Umbilical cord (tissue), 2 donors: ENCODE data around the gene ZCCHC7. TPM values are rescaled to one million over a fixed set of nuclear protein-coding genes. Genes with fewer than 3 reads are reported as not detected.
A peak's percentile ranks its signal among the peaks of the same experiment; 100 is the strongest.
"Not testable (repeated sequence)": the region's sequence is repeated elsewhere in the genome, so short reads cannot be mapped to it uniquely, and the experiment has no call there.

Source experiments
- DNase-seq: peaks from one replicate; pipeline ENCODE4 v3.0.0-alpha.2; 2015; ENCODE audit warnings: low spot score
- total RNA-seq: library from RNA; depleted of rRNA; stranded (reverse); fragments of >200 nt; gene quantifications from one replicate; pipeline ENCODE4 v1.2.3, GENCODE V29; 2014; ENCODE audit warnings: low replicate concordance; ENCODE audit not compliant: insufficient read depth

The ZCCHC7 gene
- total RNA-seq, 1 donor from 2014 or later, result 34.7 TPM

- peak; percentile 2 for DNase-seq
Measured at GRCh38 chr9:37174247-37174646, 53.9 kb downstream of the ZCCHC7 start.

GRCh38 chr9:37178742-37179141 is 58.4 kb downstream of the ZCCHC7 start:
- DNase-seq, result no peak

DNA sequence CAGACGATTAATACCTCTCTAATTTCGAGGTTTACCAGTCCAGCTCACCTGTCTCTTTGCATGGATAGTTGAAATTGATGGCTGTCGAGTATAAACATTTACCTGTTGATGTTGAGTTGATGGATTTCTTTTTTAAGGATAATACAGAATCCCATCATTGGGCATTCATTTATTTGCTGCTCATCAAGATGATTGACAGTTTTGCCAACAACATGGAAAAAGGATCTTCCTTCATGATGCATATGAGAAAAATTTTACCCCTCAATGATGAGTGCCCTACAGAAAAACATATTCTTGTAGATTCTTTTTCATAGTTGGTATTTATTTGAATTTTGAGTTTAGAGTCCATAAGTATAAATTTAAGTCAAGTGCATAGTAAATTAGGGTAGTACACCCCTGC is 59.2 kb downstream of the ZCCHC7 start:
- DNase-seq, result no peak

DNA sequence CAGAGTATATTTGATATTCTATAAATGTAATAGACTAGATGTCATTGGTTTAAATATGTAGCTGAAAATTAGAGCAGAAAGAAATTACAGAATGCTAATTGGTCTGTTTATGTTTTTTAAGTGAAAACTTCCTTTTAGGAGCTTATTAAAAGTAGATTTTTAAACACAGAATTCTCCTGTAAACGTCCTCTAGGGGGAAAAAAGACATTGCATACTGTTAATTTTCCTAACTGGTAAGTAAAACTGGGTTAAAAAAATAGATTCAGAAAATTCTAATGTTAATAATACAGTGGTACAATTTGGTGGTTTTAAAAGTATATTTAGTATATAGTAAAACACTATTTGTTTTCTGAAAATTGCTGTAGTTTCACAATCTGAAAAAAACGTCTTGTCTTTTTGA is 59.8 kb downstream of the ZCCHC7 start:
- no peak for DNase-seq

- no peak for DNase-seq
Measured at GRCh38 chr9:37182718-37183117, 62.3 kb downstream of the ZCCHC7 start.

DNA sequence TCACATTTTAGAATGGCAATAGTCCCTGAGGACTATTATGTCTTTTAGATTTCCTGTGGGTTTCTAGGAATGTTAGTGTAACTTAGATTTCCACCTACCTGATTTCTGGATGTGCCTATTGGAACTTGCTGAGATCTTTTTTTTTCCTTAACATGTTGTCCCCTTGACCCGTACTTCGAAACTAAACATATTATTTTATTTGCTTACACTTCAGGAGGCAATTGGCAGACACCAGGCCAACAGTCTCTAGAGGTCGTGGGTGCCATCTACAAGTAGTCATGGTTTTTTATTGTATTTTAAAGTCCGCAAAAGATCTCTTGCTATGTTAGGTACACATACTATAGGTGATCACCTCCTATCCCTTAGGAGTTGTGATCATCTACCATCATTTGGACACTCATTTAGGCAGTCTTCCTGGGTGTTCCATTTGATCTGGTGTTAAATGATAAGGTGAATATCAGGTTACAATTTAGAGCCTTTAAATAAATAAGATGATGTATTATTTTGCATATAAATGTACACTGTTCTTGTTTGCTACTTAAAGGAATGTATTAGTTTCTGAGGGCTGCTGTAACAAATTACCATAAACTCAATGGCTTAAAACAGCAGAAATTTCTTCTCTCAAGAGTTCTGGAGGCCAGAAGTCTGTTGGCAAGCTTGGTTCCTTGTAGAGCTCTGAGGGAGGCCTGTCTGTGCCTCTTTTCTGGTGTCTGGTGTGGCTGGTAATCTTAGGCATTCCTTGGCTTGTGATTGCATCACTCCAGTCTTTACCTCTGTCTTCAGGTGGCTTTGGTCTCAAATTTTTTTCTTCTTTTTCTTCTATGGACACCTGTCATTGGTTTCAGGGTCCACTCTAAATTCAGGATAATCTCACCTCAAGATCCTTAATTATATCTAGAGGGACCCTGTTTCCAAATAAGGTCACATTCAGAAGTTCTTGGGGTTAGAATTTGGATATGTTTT is 64.8 kb downstream of the ZCCHC7 start:
- DNase-seq, result no peak

DNA sequence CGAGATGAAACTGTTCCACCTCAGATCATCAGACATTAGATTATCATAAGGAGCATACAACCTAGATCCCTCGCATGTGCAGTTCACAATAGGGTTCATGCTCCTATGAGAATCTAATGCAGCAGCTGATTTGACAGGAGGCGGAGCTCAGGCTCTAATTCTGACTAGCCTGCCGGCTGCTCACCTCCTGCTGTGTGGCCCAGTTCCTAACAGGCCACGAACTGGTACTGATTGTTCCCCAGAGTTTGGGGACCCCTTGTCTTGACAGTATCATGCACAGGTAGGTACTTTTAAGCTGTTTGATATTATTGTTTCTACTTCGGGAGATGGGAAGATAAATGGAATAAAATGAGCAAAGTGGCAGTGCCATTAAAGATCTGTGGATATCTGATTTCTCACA is 66.9 kb downstream of the ZCCHC7 start:
- DNase-seq, result no peak

GRCh38 chr9:37187713-37188439 is 67.5 kb downstream of the ZCCHC7 start:
- DNase-seq, result no peak

DNA sequence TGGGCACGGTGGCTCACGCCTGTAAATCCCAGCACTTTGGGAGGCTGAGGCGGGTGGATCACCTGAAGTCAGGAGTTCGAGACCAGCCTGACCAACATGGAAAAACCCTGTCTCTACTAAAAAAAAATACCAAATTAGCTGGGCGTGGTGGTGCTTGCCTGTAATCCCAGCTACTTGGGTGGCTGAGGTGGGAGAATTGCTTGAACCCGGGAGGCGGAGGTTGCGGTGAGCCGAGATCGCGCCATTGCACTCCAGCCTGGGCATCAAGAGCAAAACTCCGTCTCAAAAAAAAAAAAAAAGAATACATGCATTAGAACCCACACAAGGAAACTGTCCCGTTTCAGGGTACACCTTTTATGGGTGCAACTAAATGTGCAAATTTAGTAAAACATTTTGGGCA is 70.4 kb downstream of the ZCCHC7 start:
- DNase-seq, result not testable (repeated sequence)

GRCh38 chr9:37191403-37192089 is 71.2 kb downstream of the ZCCHC7 start:
- no peak for DNase-seq

- no peak for DNase-seq
Measured at GRCh38 chr9:37192803-37193202, 72.4 kb downstream of the ZCCHC7 start.

DNA sequence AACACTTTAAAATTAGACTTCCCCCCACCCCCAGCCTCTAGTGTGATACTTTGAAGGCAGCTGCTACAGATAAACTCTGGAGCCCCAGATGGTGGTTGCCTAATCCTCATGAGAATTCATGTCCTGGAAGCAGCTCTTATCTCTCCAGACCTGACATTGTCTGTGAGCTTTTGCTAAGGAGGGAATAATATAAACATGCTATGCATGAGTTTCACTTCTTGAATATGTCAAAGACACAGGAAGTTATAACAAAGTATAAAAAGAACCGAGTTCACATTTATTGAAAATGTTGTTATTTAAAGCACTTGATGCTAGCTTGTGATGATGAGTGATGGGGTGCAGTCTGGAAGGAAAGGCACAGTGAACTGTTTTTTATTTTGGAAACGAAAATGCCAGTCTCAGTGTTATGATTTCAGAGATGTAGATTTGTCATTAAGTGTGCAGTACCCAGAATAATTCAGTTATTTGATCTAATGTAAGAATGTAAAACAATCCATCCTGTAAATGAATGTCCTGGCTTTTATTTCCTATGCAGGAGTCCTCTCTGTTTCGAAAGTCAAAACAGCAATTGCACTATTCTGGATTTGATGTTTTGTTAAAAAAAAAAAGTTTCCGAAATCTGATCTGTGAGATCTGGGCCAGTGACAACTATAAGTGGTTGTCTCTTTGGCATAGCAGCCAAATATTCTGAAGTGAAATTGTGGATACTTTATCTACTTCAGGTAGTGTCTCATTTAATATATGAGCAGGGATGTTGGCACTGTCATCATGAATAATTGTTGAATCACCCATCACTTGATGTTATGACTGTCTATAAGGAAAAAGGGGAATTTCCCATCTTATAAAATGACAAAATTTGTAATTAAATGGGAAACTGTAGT is 77.0 kb downstream of the ZCCHC7 start:
- DNase-seq, result peak; percentile 59

- DNase-seq, result no peak
Measured at GRCh38 chr9:37198039-37198729, 77.8 kb downstream of the ZCCHC7 start.

DNA sequence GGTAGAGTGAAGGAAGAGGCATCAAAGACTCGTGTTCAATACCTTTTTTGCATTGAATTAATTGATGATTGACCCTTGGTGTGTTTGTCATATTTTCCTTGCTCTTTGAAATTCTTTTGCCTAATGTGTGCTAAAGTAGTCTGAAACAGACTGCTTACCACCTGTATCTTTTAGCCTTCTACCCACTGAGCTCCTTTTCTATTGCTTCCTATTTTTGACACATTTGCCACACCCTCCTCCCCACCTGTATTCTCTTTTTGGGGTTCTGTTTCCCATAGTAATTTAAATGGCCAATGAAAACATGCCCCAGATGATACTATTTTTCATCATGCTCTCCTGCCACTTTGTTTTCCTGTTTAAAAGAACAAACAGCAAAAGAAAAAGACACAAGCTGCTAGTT is 78.5 kb downstream of the ZCCHC7 start:
- no peak for DNase-seq

GRCh38 chr9:37200433-37201005 is 80.1 kb downstream of the ZCCHC7 start:
- DNase-seq, result peak; percentile 31

DNA sequence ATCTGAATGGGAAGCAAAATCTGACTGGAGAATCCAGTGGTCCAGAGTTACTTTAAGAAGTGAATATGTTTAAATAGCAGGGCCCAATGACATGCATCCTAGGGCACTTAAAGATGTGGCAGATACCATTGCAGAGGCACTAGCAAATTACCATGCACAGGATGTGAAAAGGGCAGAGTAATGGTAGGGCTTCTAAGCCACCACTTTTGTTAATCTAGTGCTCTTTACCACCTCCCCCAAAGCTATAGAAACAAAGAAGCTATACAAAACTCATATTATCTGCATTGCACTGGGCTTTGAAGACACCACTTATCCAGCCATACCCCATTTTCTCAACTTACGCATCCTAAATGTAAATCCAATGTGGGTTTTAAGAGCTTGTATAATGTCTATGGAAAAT is 81.2 kb downstream of the ZCCHC7 start:
- no peak for DNase-seq

- no peak for DNase-seq
Measured at GRCh38 chr9:37202091-37202490, 81.7 kb downstream of the ZCCHC7 start.

DNA sequence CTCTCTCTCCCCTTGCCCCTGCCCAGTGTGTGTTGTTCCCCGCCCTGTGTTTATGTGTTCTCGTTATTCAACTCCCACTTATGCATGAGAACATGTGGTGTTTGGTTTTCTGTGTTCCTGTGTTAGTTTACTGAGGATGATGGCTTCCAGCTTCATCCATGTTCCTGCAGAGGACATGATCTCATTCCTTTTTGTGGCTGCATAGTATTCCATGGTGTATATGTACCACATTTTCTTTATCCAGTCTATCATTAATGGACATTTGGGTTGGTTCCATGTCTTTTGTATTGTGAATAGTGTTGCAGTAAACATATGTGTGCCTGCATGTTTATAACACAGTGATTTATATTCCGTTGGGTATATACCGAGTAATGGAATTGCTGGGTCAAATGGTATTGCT is 83.1 kb downstream of the ZCCHC7 start:
- not testable (repeated sequence) for DNase-seq

DNA sequence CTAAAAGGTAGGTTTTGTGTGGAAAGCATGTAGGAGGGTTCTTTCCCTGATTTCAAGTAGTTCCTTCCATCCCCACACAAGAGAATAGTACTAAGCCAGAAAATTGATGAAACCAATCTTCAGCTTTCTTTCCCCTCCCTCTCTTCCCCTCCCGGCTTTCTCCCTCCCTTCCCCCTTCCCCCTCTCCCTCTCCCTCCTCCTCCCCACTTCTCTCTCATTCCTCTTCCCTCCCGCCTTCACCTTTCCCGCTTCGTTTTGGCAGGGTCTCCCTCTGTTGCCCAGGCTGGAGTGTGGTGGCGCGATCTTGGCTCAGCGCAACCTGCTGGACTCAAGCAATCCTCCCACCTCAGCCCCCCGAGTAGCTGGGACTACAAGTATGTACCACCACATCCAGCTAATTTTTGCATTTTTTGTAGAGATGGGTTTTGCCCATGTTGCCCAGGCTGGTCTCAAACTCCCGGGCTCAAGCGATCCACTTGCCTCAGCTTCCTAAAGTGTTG is 85.8 kb downstream of the ZCCHC7 start:
- DNase-seq, result no peak
